C4-2B (cell line): ENCODE data around the gene CD83.

Experiments
- H3K27ac ChIP-seq: fragments of 450-650 bp; 2 replicates; pipeline ENCODE4 v1.5.1; 2017
- ZFX ChIP-seq: fragments of 450-650 bp; IDR thresholded peaks from 2 replicates; pipeline ENCODE4 v1.6.1; 2017
- TF ChIP-seq, protein P1 (sequence below): fragments of 450-650 bp; conservative IDR thresholded peaks from 2 replicates; pipeline ENCODE4 v1.5.1; 2017; ENCODE audit warnings: mild to moderate bottlenecking

The CD83 gene

DNA sequence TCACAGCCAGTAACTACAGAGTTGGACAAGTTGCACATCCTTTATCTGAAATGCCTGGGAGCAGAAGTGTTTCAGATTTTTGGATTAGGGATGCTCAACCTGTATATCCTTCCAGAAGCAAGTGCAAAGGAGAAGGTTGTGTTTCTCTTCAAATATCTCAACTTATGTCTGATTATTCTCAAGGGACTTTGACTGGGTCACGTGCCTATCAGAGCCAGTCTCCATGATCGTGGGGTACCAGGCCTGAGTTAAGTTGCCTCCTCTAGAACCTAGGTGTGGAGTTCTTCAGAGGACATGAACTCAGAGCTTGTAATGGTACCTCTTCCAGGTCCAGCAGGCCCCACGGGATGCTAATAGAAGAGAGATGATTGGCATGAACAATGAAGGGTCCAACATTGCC, 7.8 kb downstream of the CD83 start:
- TF ChIP-seq ZFX = no peak
- TF ChIP-seq, protein P1, sequence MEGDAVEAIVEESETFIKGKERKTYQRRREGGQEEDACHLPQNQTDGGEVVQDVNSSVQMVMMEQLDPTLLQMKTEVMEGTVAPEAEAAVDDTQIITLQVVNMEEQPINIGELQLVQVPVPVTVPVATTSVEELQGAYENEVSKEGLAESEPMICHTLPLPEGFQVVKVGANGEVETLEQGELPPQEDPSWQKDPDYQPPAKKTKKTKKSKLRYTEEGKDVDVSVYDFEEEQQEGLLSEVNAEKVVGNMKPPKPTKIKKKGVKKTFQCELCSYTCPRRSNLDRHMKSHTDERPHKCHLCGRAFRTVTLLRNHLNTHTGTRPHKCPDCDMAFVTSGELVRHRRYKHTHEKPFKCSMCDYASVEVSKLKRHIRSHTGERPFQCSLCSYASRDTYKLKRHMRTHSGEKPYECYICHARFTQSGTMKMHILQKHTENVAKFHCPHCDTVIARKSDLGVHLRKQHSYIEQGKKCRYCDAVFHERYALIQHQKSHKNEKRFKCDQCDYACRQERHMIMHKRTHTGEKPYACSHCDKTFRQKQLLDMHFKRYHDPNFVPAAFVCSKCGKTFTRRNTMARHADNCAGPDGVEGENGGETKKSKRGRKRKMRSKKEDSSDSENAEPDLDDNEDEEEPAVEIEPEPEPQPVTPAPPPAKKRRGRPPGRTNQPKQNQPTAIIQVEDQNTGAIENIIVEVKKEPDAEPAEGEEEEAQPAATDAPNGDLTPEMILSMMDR = no peak
- no peak overlapping the region for H3K27ac ChIP-seq

DNA sequence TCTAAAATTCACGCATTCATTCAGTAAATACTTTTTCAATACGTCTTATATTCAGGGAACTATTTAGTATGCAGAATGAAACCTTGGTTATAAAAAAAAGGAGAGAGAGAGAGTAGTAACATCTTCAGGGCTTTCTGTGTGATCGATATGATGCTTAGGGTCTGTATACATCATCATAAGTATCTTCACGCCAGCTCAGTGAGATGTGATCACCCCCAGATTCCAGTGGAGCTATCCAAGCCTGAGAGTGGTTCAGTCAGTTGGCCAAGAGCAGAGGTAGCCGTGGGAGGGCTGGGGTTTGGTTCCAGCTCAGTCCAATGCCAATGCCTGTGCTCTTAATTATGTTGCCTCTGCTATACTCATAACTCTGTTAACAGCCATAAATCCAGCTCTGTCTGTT, 8.6 kb downstream of the CD83 start:
- H3K27ac ChIP-seq = no peak overlapping the region
- TF ChIP-seq, protein P1 = no peak
- no peak for TF ChIP-seq ZFX

DNA sequence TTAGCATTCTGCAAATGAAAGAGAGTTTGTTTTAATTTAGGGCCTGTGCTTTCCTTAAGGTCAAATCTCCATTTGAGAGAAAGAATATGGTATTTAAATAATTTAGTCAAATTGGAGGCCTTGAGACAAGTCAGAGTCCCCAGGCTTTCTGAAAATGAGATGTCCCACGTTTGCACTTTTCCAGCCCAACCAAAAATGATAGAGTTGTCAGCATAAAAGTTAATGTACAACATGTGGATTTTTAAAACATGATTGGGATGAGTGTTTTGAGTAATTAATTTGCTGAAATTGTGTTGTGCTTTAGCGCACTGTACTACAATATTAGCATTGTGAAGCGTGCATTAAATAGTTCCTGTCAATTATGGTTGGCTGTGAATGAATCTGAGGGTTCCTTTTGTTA, 10.0 kb downstream of the CD83 start:
- no peak for TF ChIP-seq ZFX
- TF ChIP-seq, protein P1 = no peak
- no peak overlapping the region for H3K27ac ChIP-seq

DNA sequence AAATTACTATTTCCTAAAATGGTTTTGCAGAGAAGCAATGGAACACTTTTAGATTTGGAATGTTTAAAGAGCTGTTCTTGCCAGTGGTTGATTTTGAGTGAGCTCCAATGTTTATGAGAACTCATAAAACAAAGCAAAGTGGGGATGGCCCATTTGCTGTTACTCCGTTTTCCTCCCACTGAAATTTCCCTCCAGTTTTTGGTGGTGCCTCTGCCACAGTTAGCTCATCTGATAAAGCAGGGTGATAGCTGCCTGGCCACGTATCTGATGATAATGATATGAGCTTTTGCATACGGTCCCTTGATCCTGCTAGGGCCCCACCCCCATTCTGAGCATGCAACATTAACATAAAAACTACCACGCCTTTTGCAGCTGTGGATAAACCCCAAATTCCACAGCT, 10.4 kb downstream of the CD83 start:
- TF ChIP-seq ZFX = no peak
- TF ChIP-seq, protein P1 = no peak
- no peak overlapping the region for H3K27ac ChIP-seq

DNA sequence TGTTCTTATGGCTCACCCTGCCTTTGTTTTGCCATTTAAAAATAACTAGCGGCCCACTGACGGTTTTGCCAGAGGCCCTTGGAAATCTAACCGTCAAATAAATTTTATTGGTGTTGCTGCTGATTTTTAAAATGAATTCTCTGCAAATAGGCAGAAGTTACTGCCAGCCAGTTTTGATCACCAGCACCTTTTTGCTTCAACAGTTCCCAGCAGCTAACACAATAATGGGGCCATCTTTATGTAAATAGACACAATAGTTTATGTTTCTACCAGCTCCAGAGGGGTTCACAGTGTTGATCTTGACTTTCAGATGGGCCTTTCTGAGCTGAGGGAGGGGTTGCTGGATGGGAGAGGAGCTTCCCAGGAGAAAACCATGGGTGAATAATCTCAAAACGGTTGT, 11.2 kb downstream of the CD83 start:
- H3K27ac ChIP-seq = no peak overlapping the region
- TF ChIP-seq, protein P1 = no peak
- TF ChIP-seq ZFX = no peak

DNA sequence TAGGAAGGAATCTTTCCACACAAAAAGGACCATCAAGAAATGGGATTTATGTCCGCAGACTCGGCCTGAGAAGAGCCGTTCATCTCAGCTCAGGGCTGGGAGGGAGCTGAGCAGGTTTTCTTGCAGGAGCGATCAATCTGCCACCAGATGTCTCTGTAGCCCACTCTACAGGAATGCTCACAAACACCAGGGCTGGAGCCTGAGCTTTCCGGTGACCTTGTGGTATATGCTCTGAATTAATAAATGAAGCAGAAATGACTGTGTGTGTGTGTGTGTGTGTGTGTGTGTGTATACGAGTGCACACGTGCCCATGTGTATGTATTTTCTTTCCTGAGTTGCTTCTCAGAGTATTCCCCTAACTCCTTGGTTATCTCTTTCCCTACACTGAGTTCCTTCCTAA, 12.0 kb downstream of the CD83 start:
- H3K27ac ChIP-seq = no peak overlapping the region
- no peak for TF ChIP-seq ZFX
- TF ChIP-seq, protein P1 = peak; percentile 57

DNA sequence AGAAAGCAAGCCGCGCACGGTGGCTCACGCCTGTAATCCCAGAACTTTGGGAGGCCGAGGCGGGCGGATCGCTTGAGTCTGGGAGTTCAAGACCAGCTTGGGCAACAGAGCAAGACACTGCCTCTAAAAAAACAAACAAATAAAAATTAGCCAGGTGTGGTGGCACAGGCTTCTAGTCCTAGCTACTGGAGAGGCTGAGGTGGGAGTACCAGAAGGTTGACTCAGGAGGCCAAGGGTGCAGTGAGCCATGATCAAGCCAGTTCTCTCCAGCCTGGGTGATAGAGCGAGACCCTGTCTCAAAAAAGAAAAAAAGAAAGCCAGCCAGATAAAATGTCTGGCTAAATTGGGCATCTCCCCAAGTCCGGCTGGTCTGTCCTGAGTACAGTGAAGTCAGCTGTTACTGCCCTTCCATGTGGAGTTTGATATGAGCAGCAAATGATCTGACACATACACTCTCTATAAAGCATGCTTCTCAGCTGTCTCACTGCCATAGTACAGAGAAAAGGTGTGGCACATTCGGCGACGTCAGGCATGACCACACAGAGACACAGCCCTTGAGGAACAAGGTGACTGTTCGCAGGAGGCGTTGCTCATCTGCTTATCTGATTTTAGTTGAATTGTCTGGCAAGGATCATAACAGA, 13.0 kb downstream of the CD83 start:
- no peak overlapping the region for H3K27ac ChIP-seq
- no peak for TF ChIP-seq ZFX
- TF ChIP-seq, protein P1 = no peak
